Measurements from ENCODE around the gene CIT.

DNA sequence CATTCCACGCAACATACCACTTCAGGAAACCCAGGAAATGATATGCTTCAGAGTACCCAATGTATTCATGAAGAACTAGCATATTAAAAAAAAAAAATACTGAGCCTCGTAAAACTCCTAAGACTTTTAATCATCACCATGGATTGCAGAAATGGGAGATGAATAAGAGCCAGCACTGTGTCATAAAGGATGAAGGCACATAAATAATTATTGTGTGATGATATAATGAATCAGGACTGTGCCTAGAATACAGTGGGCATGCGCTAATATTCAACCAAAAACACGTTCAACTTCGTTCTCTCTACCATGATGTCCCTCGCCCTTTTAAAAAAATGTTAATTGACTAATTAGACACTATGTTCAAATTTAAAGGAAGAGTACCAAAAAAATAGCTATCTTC lies 68.7 kb downstream of the CIT start:
- TF ChIP-seq, protein P1, sequence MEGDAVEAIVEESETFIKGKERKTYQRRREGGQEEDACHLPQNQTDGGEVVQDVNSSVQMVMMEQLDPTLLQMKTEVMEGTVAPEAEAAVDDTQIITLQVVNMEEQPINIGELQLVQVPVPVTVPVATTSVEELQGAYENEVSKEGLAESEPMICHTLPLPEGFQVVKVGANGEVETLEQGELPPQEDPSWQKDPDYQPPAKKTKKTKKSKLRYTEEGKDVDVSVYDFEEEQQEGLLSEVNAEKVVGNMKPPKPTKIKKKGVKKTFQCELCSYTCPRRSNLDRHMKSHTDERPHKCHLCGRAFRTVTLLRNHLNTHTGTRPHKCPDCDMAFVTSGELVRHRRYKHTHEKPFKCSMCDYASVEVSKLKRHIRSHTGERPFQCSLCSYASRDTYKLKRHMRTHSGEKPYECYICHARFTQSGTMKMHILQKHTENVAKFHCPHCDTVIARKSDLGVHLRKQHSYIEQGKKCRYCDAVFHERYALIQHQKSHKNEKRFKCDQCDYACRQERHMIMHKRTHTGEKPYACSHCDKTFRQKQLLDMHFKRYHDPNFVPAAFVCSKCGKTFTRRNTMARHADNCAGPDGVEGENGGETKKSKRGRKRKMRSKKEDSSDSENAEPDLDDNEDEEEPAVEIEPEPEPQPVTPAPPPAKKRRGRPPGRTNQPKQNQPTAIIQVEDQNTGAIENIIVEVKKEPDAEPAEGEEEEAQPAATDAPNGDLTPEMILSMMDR (IDR thresholded peaks at IDR 0.05): no peak
- TF ChIP-seq POLR2A (IDR thresholded peaks at IDR 0.05): no peak

Measured in adrenal gland (tissue), 5 donors.